Measurements from ENCODE around the gene WBP1L.

GRCh38 chr10:102773320-102773719 lies 29.6 kb downstream of the WBP1L start:
- TF ChIP-seq CTCF (IDR thresholded peaks at IDR 0.05; ENCODE audit: low read depth, low read length, poor library complexity, severe bottlenecking) (no peak), EZH2phosphoT487 (IDR thresholded peaks at IDR 0.05; ENCODE audit: borderline replicate concordance, low read length) (no peak)

Data from DOHH2 (cell line).